8988T (cell line): ENCODE data around the gene XIRP1.
"Not testable (repeated sequence)": the region's sequence is repeated elsewhere in the genome, so short reads cannot be mapped to it uniquely, and the experiment has no call there.

Experiments
- DNase-seq: peaks from one replicate; pipeline ENCODE4 v3.0.0; 2011

XIRP1 gene

GRCh38 chr3:39184081-39184967 is 8.1 kb downstream of the XIRP1 start:
- DNase-seq, result no peak

GRCh38 chr3:39183211-39184080 is 8.9 kb downstream of the XIRP1 start:
- DNase-seq, result no peak

GRCh38 chr3:39181408-39182335 is 10.7 kb downstream of the XIRP1 start:
- DNase-seq, result no peak

- DNase-seq, result peak; percentile 93
Observed at GRCh38 chr3:39180546-39181346, 11.6 kb downstream of the XIRP1 start.

- DNase-seq, result no peak
Observed at GRCh38 chr3:39180183-39180545, 12.2 kb downstream of the XIRP1 start.

- DNase-seq, result no peak
Observed at GRCh38 chr3:39178553-39178952, 13.8 kb downstream of the XIRP1 start.

GRCh38 chr3:39177708-39178332 is 14.6 kb downstream of the XIRP1 start:
- peak; percentile 94 for DNase-seq

- no peak for DNase-seq
Observed at GRCh38 chr3:39176025-39176714, 16.2 kb downstream of the XIRP1 start.

- no peak for DNase-seq
Observed at GRCh38 chr3:39173318-39174125, 18.9 kb downstream of the XIRP1 start.

GRCh38 chr3:39171860-39172259 is 20.5 kb downstream of the XIRP1 start:
- no peak for DNase-seq

- not testable (repeated sequence) for DNase-seq
Observed at GRCh38 chr3:39170877-39171276, 21.5 kb downstream of the XIRP1 start.

- no peak for DNase-seq
Observed at GRCh38 chr3:39170461-39170860, 21.9 kb downstream of the XIRP1 start.

- DNase-seq, result no peak
Observed at GRCh38 chr3:39169712-39170111, 22.7 kb downstream of the XIRP1 start.

GRCh38 chr3:39168156-39168780 is 24.1 kb downstream of the XIRP1 start:
- no peak for DNase-seq

GRCh38 chr3:39166932-39167532 is 25.4 kb downstream of the XIRP1 start:
- no peak for DNase-seq

- DNase-seq, result no peak
Observed at GRCh38 chr3:39166134-39166710, 26.2 kb downstream of the XIRP1 start.

GRCh38 chr3:39165518-39165917 is 26.9 kb downstream of the XIRP1 start:
- no peak for DNase-seq

GRCh38 chr3:39164414-39164813 is 28.0 kb downstream of the XIRP1 start:
- no peak for DNase-seq
